RWPE1 (cell line): ENCODE results near the gene VTCN1.
"Not testable (repeated sequence)": the region's sequence is repeated elsewhere in the genome, so short reads cannot be mapped to it uniquely, and the experiment has no call there.

ENCODE experiments used
- CTCF ChIA-PET: fragments of 350-600 bp; sonication (Branson Sonifier 250); formaldehyde crosslinking; extraction: SDS; loops from one replicate; lab custom pipeline; 2021; lab: Yijun Ruan, JAX
- POLR2A ChIA-PET: fragments of 400-600 bp; formaldehyde crosslinking; extraction: SDS; loops from one replicate; lab custom pipeline; 2020; ENCODE audit warnings: antibody characterized with exemption; ENCODE audit not compliant: low non-redundant PET; lab: Yijun Ruan, JAX
- DNase-seq: peaks from one replicate; pipeline ENCODE4 v3.0.0; 2012; ENCODE audit warnings: low spot score
- H3K27ac ChIP-seq: fragments of 450-650 bp; 2 replicates; pipeline ENCODE4 v1.5.1; 2017
- TF ChIP-seq, protein P1 (sequence below): fragments of 450-650 bp; conservative IDR thresholded peaks from 2 replicates; pipeline ENCODE4 v1.5.1; 2017; ENCODE audit warnings: low read depth, mild to moderate bottlenecking

The VTCN1 gene

DNA sequence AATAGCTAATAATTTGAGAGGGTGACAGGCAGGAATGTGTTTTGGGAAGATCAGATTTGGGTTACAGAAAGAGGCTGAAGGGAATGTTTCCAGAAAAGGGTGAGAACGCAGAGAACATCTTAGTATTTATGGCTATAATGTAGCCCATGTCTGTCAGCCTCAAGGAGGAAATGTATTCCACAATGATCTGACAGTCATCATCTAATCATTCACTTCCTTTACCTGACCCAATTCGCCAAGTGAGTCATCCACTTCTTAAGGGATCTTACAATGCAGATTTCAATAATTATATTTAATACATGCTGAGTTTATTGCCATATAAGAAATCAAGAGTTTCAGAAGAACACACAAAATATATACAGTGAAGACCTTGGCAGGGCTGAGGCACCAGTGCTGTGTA lies 100.0 kb downstream of the VTCN1 start:
- H3K27ac ChIP-seq, result peak overlapping the region; percentile 61
- TF ChIP-seq, protein P1, sequence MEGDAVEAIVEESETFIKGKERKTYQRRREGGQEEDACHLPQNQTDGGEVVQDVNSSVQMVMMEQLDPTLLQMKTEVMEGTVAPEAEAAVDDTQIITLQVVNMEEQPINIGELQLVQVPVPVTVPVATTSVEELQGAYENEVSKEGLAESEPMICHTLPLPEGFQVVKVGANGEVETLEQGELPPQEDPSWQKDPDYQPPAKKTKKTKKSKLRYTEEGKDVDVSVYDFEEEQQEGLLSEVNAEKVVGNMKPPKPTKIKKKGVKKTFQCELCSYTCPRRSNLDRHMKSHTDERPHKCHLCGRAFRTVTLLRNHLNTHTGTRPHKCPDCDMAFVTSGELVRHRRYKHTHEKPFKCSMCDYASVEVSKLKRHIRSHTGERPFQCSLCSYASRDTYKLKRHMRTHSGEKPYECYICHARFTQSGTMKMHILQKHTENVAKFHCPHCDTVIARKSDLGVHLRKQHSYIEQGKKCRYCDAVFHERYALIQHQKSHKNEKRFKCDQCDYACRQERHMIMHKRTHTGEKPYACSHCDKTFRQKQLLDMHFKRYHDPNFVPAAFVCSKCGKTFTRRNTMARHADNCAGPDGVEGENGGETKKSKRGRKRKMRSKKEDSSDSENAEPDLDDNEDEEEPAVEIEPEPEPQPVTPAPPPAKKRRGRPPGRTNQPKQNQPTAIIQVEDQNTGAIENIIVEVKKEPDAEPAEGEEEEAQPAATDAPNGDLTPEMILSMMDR, result no peak
- peak; percentile 72 for DNase-seq
- ChIA-PET CTCF (interaction anchor here (0.6 kb wide), 2 partner anchors 11 to 12 kb away, joined by 3 read pairs; no protein-coding TSS in a partner anchor), POLR2A (interaction anchor here (0.6 to 0.7 kb wide), 2 partner anchors 37 to 818 kb away, joined by 4 to 5 read pairs; partner anchors contain the start of gene GDAP2)

DNA sequence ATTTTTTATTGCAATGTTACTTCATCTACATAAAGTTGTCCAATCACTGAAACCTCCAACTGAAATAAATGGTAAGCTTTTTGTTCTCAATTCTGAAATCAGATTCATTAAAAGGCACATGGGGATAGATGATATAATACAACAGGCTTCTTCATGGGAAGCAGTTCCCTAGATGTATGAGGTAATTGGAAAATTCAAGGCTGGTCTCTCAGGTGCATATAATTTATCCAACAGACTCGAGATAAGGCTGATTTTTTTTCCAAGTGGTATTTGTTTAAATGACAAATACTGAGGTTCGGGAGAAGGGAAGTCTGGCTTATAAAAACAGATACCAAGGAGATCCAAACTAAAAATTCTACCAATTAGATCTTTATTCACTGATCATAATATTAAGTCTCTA lies 103.4 kb downstream of the VTCN1 start:
- TF ChIP-seq, protein P1, result no peak
- no peak for DNase-seq
- ChIA-PET POLR2A (no interaction called here), CTCF (no interaction called here)
- no peak overlapping the region for H3K27ac ChIP-seq

DNA sequence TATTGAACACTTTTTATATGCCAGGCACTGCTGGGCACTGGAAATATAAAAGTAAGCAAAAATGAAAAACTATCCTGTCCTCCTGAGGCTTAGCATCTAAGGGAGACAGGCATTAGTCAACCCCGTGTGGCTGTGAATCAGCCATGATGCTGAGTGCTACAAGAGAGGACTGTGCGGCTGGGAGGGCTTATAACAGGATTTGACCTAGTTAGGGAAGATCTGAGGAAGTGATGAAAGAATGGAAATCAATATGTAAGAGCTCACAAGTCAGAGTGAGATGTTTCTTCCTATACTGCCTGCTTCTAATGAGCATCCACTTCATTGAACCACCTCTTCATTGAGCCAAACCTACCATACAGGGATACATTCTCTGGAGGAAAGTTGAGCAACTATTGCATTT lies 104.2 kb downstream of the VTCN1 start:
- TF ChIP-seq, protein P1, result no peak
- ChIA-PET POLR2A (no interaction called here), CTCF (no interaction called here)
- DNase-seq, result no peak
- H3K27ac ChIP-seq, result no peak overlapping the region

DNA sequence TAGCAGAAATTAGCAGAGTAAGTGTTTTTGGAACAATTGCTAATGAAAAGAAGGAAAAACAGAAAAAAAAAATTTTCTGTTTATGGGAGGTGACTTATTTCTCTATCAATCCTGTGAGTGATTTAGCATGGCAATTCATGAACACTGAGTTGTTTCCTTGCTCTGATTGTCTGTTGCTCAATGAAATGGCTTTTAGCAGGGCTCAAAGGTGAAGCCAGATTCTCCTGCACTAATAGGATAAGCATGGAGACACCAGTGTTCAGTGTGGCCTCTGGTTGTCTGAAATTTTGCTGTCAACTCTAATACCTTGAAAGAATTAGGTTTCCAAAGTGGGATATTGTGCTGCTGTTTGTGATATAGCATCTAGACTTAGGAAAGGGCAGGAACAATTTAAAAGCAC lies 105.0 kb downstream of the VTCN1 start:
- no peak for DNase-seq
- ChIA-PET POLR2A (no interaction called here), CTCF (no interaction called here)
- no peak overlapping the region for H3K27ac ChIP-seq
- TF ChIP-seq, protein P1, result no peak

DNA sequence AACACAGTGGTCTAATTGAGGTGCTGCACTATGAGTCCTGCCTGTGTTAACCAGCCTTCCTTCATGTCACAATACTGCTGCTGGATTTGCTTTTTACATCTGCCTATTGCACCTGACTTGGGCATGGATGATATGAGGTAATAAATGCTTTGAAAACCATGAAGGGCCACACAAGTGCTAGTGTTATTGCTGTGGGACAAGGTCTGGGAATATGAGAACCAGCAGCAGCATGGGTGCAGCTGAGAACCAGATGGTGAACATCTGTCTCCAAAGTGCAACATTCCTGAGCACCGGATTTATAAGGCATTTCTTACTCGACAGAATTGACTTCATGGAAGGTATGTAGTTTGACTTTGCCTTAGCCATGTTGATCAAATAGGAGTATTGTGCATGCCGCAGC lies 105.7 kb downstream of the VTCN1 start:
- no peak overlapping the region for H3K27ac ChIP-seq
- CTCF ChIA-PET, result interaction anchor here (0.6 kb wide), 1 partner anchor 11 kb away, joined by 3 read pairs; no protein-coding TSS in a partner anchor
- no peak for DNase-seq
- POLR2A ChIA-PET, result no interaction called here
- TF ChIP-seq, protein P1, result no peak

DNA sequence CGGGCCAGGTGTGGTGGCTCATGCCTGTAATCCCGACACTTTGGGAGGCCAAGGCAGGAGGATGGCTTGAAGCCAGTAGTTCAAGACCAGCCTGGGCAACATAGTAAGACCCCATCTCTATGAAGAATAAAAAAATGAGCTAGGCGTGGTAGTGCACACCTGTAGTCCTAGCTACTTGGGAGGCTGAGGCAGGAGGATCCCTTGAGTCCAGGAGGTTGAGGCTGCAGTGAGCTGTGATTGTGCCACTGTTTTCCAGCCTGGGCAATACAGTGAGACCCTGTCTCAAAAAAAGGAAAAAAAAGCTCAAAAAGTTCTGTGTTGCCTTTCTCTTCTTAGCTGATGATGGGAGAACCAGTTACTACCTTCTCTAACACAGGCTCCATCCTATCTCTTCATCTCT lies 108.9 kb downstream of the VTCN1 start:
- POLR2A ChIA-PET, CTCF ChIA-PET, DNase-seq, H3K27ac ChIP-seq: not testable (repeated sequence)

DNA sequence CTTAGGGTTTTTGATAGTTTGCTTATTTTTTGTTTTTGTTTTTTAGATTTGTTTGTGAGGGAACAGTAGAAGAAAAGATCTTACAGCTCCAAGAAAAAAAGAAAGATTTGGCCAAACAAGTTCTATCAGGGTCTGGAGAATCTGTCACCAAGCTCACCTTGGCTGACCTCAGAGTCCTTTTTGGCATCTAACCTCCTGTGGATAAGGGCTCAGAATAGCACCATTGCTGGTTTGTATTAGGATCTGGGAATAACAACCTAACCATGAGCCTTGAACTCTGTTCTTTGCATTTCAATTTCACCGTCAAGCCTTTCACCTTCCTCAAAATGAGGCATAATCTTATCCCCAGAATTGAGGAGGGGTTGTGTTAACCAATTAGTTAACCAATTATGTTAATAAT lies 109.4 kb downstream of the VTCN1 start:
- POLR2A ChIA-PET, result no interaction called here
- CTCF ChIA-PET, result no interaction called here
- no peak for DNase-seq
- H3K27ac ChIP-seq, result no peak overlapping the region
- TF ChIP-seq, protein P1, result no peak
